IPS DF 6.9 (cell line): Measurements from ENCODE around the gene ERAL1.
"Not testable (repeated sequence)": the region's sequence is repeated elsewhere in the genome, so short reads cannot be mapped to it uniquely, and the experiment has no call there.

Experiments
- DNase-seq: peaks from one replicate; pipeline ENCODE4 v3.0.0-alpha.2; 2013; ENCODE audit warnings: low read depth, low spot score
- H3K27ac ChIP-seq: one replicate; pipeline ENCODE4 v1.5.1; 2013; ENCODE audit warnings: low read length, control low read depth
- H3K27me3 ChIP-seq: 2 replicates; pipeline ENCODE4 v1.6.1; 2013; ENCODE audit warnings: mild to moderate bottlenecking, low read length; ENCODE audit not compliant: control insufficient read depth, insufficient read depth
- H3K36me3 ChIP-seq: 2 replicates; pipeline ENCODE4 v1.6.1; 2013; ENCODE audit warnings: low read length; ENCODE audit not compliant: control insufficient read depth, insufficient read depth
- H3K4me1 ChIP-seq: 2 replicates; pipeline ENCODE4 v1.6.1; 2013; ENCODE audit warnings: low read length; ENCODE audit not compliant: control insufficient read depth, insufficient read depth
- H3K4me3 ChIP-seq: 2 replicates; pipeline ENCODE4 v1.5.1; 2013; ENCODE audit warnings: mild to moderate bottlenecking, low read length
- H3K9me3 ChIP-seq: 2 replicates; pipeline ENCODE4 v1.6.1; 2013; ENCODE audit warnings: low read length, inconsistent platforms; ENCODE audit not compliant: control insufficient read depth, insufficient read depth
- WGBS: extraction: QIAGEN DNeasy Blood & Tissue Kit; methylation state at CpG from one replicate; pipeline ENCODE4 v1.1.7; 2013; ENCODE audit warnings: mixed read lengths, missing lambda C conversion rate; ENCODE audit not compliant: insufficient read length, insufficient coverage; 5-methylcytosine and 5-hydroxymethylcytosine counted together

ERAL1 gene

DNA sequence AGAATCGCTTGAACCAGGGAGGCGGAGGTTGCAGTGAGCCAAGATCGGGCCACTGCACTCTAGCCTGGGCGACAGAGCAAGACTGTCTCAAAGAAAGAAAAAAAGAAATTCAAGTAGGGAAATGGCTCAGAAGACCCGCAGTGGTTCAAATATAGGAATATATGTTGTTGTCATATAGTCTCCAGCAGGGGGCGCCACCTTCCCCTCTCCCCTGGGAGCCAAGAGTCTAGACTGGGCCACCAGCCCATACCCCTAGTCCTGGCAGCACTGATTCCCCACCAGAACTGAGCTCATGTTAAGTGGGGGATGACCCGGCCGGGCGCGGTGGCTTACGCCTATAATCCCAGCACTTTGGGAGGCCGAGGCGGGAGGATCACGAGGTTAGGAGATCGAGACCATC lies 6.1 kb upstream of the ERAL1 start:
- H3K9me3 ChIP-seq, DNase-seq, H3K27me3 ChIP-seq, H3K36me3 ChIP-seq, H3K4me1 ChIP-seq, H3K27ac ChIP-seq, H3K4me3 ChIP-seq: not testable (repeated sequence)
- no CpG with 5 or more reads among the region's 15 CpGs for WGBS

DNA sequence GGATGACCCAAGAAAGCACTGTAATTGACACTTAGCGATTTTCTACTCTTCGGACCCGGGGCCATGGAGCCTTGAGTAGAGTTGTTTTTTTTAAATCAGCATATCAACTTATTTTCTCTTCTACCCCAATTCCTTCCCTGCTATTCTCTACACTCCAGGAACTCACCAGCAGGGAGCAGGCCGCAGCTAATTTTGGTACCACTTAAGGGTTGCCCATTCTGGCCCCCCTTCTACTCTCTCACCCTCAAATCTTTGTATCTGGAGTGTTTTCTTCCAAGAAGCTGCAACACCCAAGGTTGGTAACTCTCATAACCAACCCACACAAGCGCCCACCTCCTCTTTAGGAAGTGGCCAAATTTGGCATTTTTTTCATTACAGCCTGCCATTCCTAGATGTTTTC lies 5.5 kb upstream of the ERAL1 start:
- no peak overlapping the region for H3K27ac ChIP-seq
- no peaks in the 10 kb centered on the region for H3K27me3 ChIP-seq
- no peaks in the 10 kb centered on the region for H3K9me3 ChIP-seq
- no peaks in the 10 kb centered on the region for H3K36me3 ChIP-seq
- no peaks in the 10 kb centered on the region for H3K4me1 ChIP-seq
- H3K4me3 ChIP-seq = no peak overlapping the region
- WGBS = no CpG with 5 or more reads among the region's 5 CpGs
- DNase-seq = no peak

DNA sequence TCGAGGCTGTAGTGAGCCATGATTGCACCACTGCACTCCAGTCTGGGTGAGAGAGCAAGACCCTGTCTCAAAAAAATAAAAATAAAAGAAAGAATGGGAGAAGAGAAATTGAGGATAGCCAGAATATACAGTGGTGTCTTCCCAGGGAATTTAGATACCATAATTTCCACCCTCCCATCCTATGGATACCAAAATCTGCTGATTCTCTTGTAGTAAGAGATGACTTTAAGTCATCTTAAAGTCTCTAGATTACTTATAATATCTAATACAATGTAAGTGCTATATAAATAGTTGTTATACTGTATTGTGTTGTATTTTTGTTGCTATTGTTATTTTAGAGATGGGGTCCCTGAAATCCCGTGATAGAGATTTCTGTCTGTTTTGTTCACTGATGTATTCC lies 1.5 kb upstream of the ERAL1 start:
- no peak overlapping the region for H3K4me3 ChIP-seq
- H3K36me3 ChIP-seq = peaks cover 9% of the 10 kb centered on the region; the same call in 1 of the 2 replicates
- DNase-seq = no peak
- no peaks in the 10 kb centered on the region for H3K4me1 ChIP-seq
- no peaks in the 10 kb centered on the region for H3K9me3 ChIP-seq
- H3K27me3 ChIP-seq = no peaks in the 10 kb centered on the region
- no peak overlapping the region for H3K27ac ChIP-seq
- WGBS = no CpG with 5 or more reads among the region's 2 CpGs

DNA sequence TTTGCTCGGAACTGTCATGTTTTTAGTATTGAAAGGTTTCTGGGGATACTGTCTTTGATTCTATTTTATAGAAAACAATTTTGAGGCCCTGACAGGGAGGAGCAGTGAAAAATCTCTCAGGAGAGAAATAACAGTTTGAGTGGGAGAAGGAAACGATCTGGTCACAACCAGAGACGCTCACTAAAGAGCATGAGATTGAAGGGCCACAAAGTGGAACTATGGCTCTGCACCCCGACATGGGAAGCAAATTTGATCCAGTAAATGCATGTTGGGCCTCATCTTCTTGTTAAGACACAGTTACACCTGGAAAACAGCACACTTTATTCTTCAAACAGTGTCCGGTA lies 492 bp downstream of the ERAL1 start:
- H3K9me3 ChIP-seq = no peaks in the 10 kb centered on the region
- peak overlapping the region; percentile 91 for H3K4me3 ChIP-seq
- WGBS = no CpG with 5 or more reads among the region's 5 CpGs
- peaks cover 18% of the 10 kb centered on the region; the same call in 1 of the 2 replicates for H3K36me3 ChIP-seq
- no peaks in the 10 kb centered on the region for H3K4me1 ChIP-seq
- no peaks in the 10 kb centered on the region for H3K27me3 ChIP-seq
- no peak for DNase-seq
- H3K27ac ChIP-seq = no peak overlapping the region

DNA sequence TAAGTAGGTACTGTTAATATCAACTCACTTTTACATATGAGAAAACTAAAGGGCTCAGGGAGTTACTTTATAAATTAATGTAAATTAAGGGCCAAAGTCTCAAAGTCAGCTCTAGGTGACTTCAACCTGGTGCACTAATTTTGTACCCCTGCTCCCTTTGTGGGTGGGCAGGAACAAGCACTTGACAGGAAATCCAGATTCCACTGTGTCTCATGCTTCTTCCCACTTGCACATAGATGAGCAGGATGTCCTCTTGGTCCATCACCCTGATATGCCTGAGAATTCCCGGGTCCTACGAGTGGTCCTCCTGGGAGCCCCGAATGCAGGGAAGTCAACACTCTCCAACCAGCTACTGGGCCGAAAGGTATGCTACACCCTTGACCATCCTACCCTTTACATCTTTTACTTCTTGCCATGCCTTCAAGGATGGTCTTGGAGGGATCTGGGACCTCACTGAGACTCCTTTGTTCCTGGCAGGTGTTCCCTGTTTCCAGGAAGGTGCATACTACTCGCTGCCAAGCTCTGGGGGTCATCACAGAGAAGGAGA lies 1.3 kb downstream of the ERAL1 start:
- no peaks in the 10 kb centered on the region for H3K27me3 ChIP-seq
- no peak for DNase-seq
- peaks cover 21% of the 10 kb centered on the region; the same call in 1 of the 2 replicates for H3K36me3 ChIP-seq
- H3K9me3 ChIP-seq = no peaks in the 10 kb centered on the region
- H3K4me3 ChIP-seq = no peak overlapping the region
- H3K4me1 ChIP-seq = no peaks in the 10 kb centered on the region
- no CpG with 5 or more reads among the region's 5 CpGs for WGBS
- no peak overlapping the region for H3K27ac ChIP-seq

DNA sequence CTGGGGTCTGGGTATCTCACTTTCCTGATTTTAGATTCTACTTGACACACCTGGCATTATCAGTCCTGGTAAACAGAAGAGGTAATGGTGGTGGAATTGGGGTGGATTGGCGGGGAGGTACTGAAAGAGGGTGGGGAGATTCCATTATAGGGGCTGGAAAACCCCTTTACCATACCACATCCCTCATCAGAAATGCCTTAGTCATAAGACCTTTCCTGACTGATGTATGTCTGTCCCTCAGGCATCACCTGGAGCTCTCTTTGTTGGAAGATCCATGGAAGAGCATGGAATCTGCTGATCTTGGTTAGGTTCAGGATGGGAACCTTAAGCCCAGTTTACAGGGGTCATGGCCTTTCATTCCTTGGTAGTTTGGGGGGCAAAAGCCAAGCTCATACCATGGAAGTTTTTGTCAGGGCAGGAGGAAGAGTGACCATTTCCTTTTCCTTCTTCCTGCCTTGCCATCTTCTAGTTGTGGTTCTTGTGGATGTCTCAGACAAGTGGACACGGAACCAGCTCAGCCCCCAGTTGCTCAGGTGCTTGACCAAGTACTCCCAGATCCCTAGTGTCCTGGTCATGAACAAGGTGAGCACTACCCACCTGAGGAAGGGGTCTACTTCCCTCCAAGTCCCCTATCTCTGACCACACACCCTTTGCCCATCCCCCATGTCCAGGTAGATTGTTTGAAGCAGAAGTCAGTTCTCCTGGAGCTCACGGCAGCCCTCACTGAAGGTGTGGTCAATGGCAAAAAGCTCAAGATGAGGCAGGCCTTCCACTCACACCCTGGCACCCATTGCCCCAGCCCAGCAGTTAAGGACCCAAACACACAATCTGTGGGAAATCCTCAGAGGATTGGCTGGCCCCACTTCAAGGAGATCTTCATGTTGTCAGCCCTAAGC lies 3.3 kb downstream of the ERAL1 start:
- no peaks in the 10 kb centered on the region for H3K27me3 ChIP-seq
- no CpG with 5 or more reads among the region's 3 CpGs for WGBS
- H3K4me1 ChIP-seq = no peaks in the 10 kb centered on the region
- H3K27ac ChIP-seq = no peak overlapping the region
- H3K36me3 ChIP-seq = peaks cover 21% of the 10 kb centered on the region; the same call in 1 of the 2 replicates
- DNase-seq = no peak
- no peak overlapping the region for H3K4me3 ChIP-seq
- H3K9me3 ChIP-seq = no peaks in the 10 kb centered on the region

DNA sequence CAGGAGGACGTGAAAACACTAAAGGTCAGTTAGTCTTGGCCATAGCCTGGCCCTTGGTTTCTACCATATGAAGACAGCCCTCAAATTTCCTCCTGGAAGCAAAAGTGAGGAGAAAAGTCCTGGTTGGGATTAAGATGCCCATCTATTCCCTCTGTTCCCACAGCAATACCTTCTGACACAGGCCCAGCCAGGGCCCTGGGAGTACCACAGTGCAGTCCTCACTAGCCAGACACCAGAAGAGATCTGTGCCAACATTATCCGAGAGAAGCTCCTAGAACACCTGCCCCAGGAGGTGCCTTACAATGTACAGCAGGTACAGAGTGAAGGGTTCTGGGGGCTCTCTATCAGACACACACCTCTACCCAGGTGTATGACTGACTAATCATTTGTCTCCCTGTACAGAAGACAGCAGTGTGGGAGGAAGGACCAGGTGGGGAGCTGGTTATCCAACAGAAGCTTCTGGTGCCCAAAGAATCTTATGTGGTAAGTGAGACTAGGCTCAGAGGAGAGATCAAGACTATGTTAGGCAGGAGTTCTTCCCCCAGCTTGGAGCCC lies 4.1 kb downstream of the ERAL1 start:
- WGBS = no CpG with 5 or more reads among the region's 2 CpGs
- H3K9me3 ChIP-seq = no peaks in the 10 kb centered on the region
- no peak for DNase-seq
- H3K27ac ChIP-seq = no peak overlapping the region
- H3K4me1 ChIP-seq = no peaks in the 10 kb centered on the region
- H3K27me3 ChIP-seq = no peaks in the 10 kb centered on the region
- H3K4me3 ChIP-seq = no peak overlapping the region
- H3K36me3 ChIP-seq = peaks cover 21% of the 10 kb centered on the region; the same call in 1 of the 2 replicates

DNA sequence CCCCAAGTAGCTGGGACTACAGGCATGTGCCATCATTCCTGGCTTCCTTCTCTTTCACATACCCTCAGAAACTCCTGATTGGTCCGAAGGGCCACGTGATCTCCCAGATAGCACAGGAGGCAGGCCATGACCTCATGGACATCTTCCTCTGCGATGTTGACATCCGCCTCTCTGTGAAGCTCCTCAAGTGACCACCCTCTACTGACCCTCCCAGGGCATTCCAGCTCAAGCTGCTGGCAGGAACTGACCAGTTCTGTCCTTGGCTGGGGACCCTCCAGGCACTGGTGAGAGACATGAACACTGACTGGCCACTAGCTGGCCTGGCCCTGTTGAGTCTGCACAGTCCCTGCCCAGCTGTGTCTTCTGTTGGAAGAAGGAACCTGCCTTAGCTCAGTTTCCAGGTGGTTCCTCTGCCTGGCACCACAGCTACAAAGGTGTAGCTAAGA lies 5.6 kb downstream of the ERAL1 start:
- H3K36me3 ChIP-seq = peaks cover 21% of the 10 kb centered on the region; the same call in 1 of the 2 replicates
- H3K4me1 ChIP-seq = no peaks in the 10 kb centered on the region
- no peaks in the 10 kb centered on the region for H3K9me3 ChIP-seq
- no peaks in the 10 kb centered on the region for H3K27me3 ChIP-seq
- no peak overlapping the region for H3K27ac ChIP-seq
- H3K4me3 ChIP-seq = no peak overlapping the region
- no CpG with 5 or more reads among the region's 4 CpGs for WGBS
- DNase-seq = no peak

DNA sequence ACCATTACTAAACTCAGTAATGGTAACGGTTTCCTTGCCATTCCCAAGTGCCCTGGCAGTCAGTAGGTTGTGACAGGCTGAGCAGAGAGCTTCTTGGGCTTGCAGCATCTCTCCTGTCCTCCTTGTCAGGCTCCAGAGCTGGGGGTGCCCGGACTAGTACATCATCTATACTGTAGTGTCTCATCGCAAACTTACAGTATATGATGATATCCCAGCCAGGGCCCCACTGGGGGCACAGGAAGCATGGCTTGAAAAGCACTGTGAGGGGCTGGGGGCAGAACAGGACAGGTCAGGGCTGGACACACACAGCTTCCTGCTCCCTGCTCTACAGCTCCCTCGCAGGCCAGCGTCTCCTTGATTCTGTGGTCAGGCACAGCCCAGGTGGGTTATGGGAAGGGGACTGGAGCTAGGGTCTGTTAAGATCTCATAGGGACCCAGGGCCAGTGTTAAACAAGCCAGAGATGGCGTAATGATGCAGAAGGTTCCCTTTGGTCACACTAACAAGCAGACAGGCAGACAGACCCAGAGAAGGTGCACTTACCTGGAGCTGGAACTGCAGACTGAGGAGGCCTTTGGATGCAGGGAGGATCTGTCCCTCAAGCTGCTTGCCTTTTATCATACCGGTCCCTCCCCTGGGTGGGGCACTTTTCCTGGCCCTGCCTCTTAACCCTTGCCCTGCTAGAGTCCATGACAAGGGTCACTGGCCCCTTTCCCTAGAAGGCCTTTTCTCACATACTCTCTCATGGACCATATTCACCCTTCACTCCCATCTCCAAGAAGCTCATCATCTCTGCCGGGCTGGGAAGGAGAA lies 6.8 kb downstream of the ERAL1 start:
- DNase-seq = no peak
- Histone ChIP-seq H3K4me1 (no peaks in the 10 kb centered on the region), H3K4me3 (no peak overlapping the region), H3K9me3 (no peaks in the 10 kb centered on the region), H3K27ac (no peak overlapping the region), H3K27me3 (no peaks in the 10 kb centered on the region), H3K36me3 (peaks cover 17% of the 10 kb centered on the region; the same call in 1 of the 2 replicates)
- no CpG with 5 or more reads among the region's 8 CpGs for WGBS

DNA sequence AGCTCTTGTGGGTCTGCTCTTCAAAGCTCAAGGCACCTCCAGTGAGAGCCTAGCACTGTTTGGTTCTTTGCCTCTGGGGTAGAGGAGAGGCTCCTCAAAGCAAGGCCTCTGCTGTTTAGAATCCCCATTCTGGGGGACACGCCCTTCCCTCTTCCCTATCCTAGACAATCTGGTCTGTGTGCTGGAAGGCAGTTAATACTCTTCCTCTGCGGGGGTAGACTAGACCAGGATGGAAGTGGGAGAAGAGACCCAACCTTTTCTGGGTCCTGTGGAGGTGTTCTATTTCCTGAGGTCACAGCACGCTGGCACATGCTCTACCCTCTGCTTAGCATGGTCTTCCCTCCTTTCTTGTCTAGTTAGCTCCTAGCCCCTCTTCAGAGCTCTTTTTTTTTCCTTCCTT lies 7.7 kb downstream of the ERAL1 start:
- Histone ChIP-seq H3K36me3 (peaks cover 17% of the 10 kb centered on the region; the same call in 1 of the 2 replicates), H3K9me3 (no peaks in the 10 kb centered on the region), H3K27me3 (no peaks in the 10 kb centered on the region), H3K4me1 (no peaks in the 10 kb centered on the region), H3K27ac (no peak overlapping the region), H3K4me3 (no peak overlapping the region)
- no CpG with 5 or more reads among the region's 3 CpGs for WGBS
- DNase-seq = no peak
